ENCODE results near the gene PITRM1.

DNA sequence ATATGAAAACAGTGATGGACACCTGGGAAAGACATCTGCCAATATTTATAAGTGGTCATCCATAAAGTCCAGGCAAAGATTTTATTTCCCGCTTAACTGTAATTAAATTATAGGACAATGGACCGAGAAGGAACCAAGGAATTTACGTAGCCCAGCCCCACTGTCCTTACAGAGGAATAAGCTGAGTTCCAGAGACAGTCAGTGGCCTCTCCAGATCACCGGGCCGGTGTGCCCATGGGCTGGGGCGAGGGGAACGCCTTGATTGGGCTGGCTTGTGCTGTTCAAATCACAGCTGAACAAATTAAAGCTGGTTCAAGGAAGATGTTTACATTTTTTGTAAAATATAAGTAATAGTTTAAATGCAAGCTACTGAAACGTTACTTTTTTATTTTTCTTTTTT is 64.5 kb downstream of the PITRM1 start:
- TF ChIP-seq, protein P1, sequence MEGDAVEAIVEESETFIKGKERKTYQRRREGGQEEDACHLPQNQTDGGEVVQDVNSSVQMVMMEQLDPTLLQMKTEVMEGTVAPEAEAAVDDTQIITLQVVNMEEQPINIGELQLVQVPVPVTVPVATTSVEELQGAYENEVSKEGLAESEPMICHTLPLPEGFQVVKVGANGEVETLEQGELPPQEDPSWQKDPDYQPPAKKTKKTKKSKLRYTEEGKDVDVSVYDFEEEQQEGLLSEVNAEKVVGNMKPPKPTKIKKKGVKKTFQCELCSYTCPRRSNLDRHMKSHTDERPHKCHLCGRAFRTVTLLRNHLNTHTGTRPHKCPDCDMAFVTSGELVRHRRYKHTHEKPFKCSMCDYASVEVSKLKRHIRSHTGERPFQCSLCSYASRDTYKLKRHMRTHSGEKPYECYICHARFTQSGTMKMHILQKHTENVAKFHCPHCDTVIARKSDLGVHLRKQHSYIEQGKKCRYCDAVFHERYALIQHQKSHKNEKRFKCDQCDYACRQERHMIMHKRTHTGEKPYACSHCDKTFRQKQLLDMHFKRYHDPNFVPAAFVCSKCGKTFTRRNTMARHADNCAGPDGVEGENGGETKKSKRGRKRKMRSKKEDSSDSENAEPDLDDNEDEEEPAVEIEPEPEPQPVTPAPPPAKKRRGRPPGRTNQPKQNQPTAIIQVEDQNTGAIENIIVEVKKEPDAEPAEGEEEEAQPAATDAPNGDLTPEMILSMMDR (IDR thresholded peaks at IDR 0.05): no peak
- TF ChIP-seq TAF1 (IDR thresholded peaks at IDR 0.05; ENCODE audit: borderline replicate concordance, low read depth, low read length) (no peak), NFIC (IDR thresholded peaks at IDR 0.05; ENCODE audit: borderline replicate concordance) (no peak)
- TF ChIP-seq, protein P2, sequence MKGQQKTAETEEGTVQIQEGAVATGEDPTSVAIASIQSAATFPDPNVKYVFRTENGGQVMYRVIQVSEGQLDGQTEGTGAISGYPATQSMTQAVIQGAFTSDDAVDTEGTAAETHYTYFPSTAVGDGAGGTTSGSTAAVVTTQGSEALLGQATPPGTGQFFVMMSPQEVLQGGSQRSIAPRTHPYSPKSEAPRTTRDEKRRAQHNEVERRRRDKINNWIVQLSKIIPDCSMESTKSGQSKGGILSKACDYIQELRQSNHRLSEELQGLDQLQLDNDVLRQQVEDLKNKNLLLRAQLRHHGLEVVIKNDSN (IDR thresholded peaks at IDR 0.05; ENCODE audit: borderline replicate concordance, low read depth): no peak
